Loucy (cell line): ENCODE measurements around the gene RELL2.

ENCODE experiments used
- H2AFZ ChIP-seq: fragments of 200-600 bp; sonication (generic); 2 replicates; pipeline ENCODE4 v1.6.0; 2016; ENCODE audit warnings: antibody characterized with exemption, mild to moderate bottlenecking, low read length, moderate library complexity
- H3F3A ChIP-seq: fragments of 200-600 bp; 2 replicates; pipeline ENCODE4 v1.6.0; 2016; ENCODE audit warnings: antibody characterized with exemption, low read depth, mild to moderate bottlenecking
- H3K27me3 ChIP-seq: fragments of 200-600 bp; sonication (generic); 2 replicates; pipeline ENCODE4 v1.6.1; 2014; ENCODE audit warnings: low read length, mild to moderate bottlenecking; ENCODE audit not compliant: insufficient read depth, poor library complexity, severe bottlenecking
- H3K36me3 ChIP-seq: fragments of 200-600 bp; sonication (generic); 2 replicates; pipeline ENCODE4 v1.6.1; 2016; ENCODE audit warnings: low read length; ENCODE audit not compliant: insufficient read depth
- H3K4me1 ChIP-seq: fragments of 200-600 bp; sonication (generic); 2 replicates; pipeline ENCODE4 v1.5.1; 2014; ENCODE audit warnings: low read length, mild to moderate bottlenecking; ENCODE audit not compliant: insufficient read depth, poor library complexity, severe bottlenecking
- H3K4me2 ChIP-seq: fragments of 200-600 bp; sonication (generic); 2 replicates; pipeline ENCODE4 v1.6.0; 2014; ENCODE audit warnings: antibody characterized with exemption, low read length, low read depth, mild to moderate bottlenecking; ENCODE audit not compliant: poor library complexity, severe bottlenecking
- H3K4me3 ChIP-seq: fragments of 200-600 bp; sonication (generic); 2 replicates; pipeline ENCODE4 v1.5.1; 2014; ENCODE audit warnings: low read length, mild to moderate bottlenecking, mixed read lengths; ENCODE audit not compliant: poor library complexity, severe bottlenecking
- H3K79me2 ChIP-seq: fragments of 200-600 bp; sonication (generic); 2 replicates; pipeline ENCODE4 v1.6.1; 2014; ENCODE audit warnings: low read length; ENCODE audit not compliant: insufficient read depth
- H3K9ac ChIP-seq: fragments of 200-600 bp; sonication (generic); 2 replicates; pipeline ENCODE4 v1.6.0; 2014; ENCODE audit warnings: mild to moderate bottlenecking, low read depth, low read length, moderate library complexity; ENCODE audit not compliant: poor library complexity, severe bottlenecking
- H3K9me2 ChIP-seq: fragments of 200-600 bp; sonication (generic); replicated peaks from 2 replicates; pipeline ENCODE4 v1.6.1; 2016; ENCODE audit warnings: low read depth, low read length, mixed read lengths
- H3K9me3 ChIP-seq: fragments of 200-600 bp; sonication (generic); 2 replicates; pipeline ENCODE4 v1.6.1; 2014; ENCODE audit warnings: mild to moderate bottlenecking, antibody characterized with exemption, low read length, low read depth; ENCODE audit not compliant: insufficient read depth
- H4K20me1 ChIP-seq: fragments of 200-600 bp; sonication (generic); 2 replicates; pipeline ENCODE4 v1.6.0; 2014; ENCODE audit warnings: antibody characterized with exemption, low read length, mild to moderate bottlenecking; ENCODE audit not compliant: insufficient read depth, poor library complexity, severe bottlenecking
- EZH2phosphoT487 ChIP-seq: fragments of 200-600 bp; IDR thresholded peaks from 2 replicates; pipeline ENCODE4 v1.6.1; 2018; ENCODE audit warnings: antibody characterized with exemption, mild to moderate bottlenecking, moderate library complexity, borderline replicate concordance
- TF ChIP-seq, protein P1 (sequence below): fragments of 200-600 bp; sonication (generic); conservative IDR thresholded peaks from 2 replicates; pipeline ENCODE4 v1.5.1; 2014; ENCODE audit warnings: mild to moderate bottlenecking, antibody characterized with exemption, low read length

RELL2 gene

DNA sequence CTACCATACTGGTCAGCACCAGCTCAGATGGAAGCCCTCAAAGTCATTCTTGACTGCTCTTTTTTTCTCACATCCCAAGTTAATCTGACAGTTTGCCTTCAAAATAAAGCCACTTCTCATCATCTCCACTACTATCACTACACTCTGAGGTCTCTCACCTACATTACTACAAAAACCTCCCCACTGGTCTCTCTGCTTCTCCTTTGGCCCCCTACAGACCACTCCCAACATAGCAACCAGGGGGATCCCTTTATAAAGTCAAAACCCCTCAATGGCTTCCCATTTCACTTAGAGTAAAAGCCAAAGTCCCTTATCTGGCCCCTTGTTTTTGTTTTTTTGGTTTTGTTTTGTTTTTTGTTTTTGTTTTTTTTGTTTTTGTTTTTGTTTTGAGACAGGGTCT, 40.6 kb downstream of the RELL2 start:
- no peak overlapping the region for H3K9ac ChIP-seq
- H3K9me3 ChIP-seq, result no peaks in the 10 kb centered on the region
- no peaks in the 10 kb centered on the region for H4K20me1 ChIP-seq
- no peaks in the 10 kb centered on the region for H3K27me3 ChIP-seq
- no peaks in the 10 kb centered on the region for H3K9me2 ChIP-seq
- H3K79me2 ChIP-seq, result no peaks in the 10 kb centered on the region
- no peaks in the 10 kb centered on the region for H3F3A ChIP-seq
- H3K4me2 ChIP-seq, result no peak overlapping the region
- H3K4me3 ChIP-seq, result no peak overlapping the region
- peaks cover 5% of the 10 kb centered on the region for H3K4me1 ChIP-seq
- H2AFZ ChIP-seq, result no peak overlapping the region
- H3K36me3 ChIP-seq, result no peaks in the 10 kb centered on the region
- TF ChIP-seq EZH2phosphoT487, result no peak
- TF ChIP-seq, protein P1, sequence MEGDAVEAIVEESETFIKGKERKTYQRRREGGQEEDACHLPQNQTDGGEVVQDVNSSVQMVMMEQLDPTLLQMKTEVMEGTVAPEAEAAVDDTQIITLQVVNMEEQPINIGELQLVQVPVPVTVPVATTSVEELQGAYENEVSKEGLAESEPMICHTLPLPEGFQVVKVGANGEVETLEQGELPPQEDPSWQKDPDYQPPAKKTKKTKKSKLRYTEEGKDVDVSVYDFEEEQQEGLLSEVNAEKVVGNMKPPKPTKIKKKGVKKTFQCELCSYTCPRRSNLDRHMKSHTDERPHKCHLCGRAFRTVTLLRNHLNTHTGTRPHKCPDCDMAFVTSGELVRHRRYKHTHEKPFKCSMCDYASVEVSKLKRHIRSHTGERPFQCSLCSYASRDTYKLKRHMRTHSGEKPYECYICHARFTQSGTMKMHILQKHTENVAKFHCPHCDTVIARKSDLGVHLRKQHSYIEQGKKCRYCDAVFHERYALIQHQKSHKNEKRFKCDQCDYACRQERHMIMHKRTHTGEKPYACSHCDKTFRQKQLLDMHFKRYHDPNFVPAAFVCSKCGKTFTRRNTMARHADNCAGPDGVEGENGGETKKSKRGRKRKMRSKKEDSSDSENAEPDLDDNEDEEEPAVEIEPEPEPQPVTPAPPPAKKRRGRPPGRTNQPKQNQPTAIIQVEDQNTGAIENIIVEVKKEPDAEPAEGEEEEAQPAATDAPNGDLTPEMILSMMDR, result peak; percentile 59

DNA sequence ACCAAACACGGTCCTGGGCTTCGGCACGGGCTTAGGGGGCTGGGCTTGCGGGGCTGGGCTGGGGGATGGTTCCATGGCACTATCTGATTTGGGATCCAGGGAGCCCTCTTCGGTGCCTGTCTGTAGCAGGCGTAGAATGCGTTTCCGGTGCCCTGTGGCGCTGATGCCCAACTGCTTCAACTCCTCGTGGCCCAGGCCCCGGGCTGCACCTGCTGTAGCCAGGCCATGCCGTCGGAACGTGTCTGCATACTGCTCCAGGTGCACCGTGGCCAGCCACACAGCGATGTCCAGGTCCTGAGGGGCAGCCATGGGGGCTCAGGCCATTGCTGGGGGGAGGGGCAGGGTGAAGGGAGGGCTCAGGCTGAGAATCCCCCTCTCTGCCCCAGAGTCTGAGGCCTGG, 43.4 kb downstream of the RELL2 start:
- no peak overlapping the region for H3K4me2 ChIP-seq
- H3K36me3 ChIP-seq, result no peaks in the 10 kb centered on the region
- no peak overlapping the region for H2AFZ ChIP-seq
- no peak overlapping the region for H3K9ac ChIP-seq
- H3K79me2 ChIP-seq, result no peaks in the 10 kb centered on the region
- H3K27me3 ChIP-seq, result no peaks in the 10 kb centered on the region
- H3K4me3 ChIP-seq, result no peak overlapping the region
- no peaks in the 10 kb centered on the region for H3K9me3 ChIP-seq
- no peaks in the 10 kb centered on the region for H3K9me2 ChIP-seq
- H4K20me1 ChIP-seq, result no peaks in the 10 kb centered on the region
- no peaks in the 10 kb centered on the region for H3F3A ChIP-seq
- TF ChIP-seq EZH2phosphoT487, result no peak
- TF ChIP-seq, protein P1, result no peak
- peaks cover 21% of the 10 kb centered on the region for H3K4me1 ChIP-seq

DNA sequence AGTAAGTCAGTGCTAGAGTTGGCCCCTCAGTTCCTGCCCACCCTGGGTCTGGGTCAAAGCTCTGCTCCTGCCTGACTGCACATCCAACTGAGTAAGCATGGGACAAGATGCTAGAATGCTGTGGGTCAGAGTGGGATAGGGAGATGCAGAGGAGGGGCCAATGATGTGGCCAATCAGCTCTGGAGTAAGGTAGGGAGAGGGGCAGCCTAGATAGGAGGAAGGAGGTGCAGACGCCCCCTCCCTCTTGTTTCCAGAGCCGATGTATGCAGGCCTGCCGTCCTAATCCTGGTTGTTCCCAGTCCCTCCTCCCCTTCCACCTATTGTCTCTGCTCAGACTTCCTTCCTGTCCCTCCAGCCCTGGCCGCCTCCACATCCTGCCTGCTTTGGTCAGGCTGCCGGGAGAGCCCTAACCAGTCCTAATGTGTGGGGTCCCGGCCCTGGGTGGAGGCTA, 44.0 kb downstream of the RELL2 start:
- Histone ChIP-seq H4K20me1 (no peaks in the 10 kb centered on the region), H3K4me3 (no peak overlapping the region), H3K36me3 (no peaks in the 10 kb centered on the region), H3K4me2 (no peak overlapping the region), H3K79me2 (no peaks in the 10 kb centered on the region), H3K9ac (no peak overlapping the region), H3K27me3 (no peaks in the 10 kb centered on the region), H2AFZ (no peak overlapping the region), H3K9me2 (no peaks in the 10 kb centered on the region), H3F3A (no peaks in the 10 kb centered on the region), H3K4me1 (peaks cover 21% of the 10 kb centered on the region), H3K9me3 (no peaks in the 10 kb centered on the region)
- TF ChIP-seq EZH2phosphoT487, result no peak
- TF ChIP-seq, protein P1, result no peak
